ENCODE data around the gene GOLGA8B. TPM values are rescaled to one million over a fixed set of nuclear protein-coding genes. Genes with fewer than 3 reads are reported as not detected.
"Not testable (repeated sequence)": the region's sequence is repeated elsewhere in the genome, so short reads cannot be mapped to it uniquely, and the experiment has no call there.

The GOLGA8B gene
- total RNA-seq, 1 donor from 2014 or later = 4.8 TPM

DNA sequence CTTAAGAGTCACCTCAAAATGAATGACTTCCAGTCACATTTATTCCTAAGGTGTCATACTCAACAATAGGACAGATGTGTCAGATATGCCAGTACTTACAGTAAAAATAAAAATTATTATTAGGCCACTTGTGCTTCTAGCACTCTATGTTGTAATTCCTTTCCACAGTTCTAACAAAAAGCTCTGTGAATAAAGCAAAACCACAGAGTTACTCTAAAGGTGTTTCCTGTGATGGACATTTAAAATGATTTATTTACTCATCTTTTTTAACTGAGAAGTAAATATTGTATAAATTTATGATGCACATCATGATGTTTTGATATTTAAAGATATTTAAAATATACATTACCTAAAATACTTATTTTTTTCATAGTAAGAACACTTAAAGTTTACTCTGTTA, 13.9 kb upstream of the GOLGA8B start:
- no peak for DNase-seq (ENCODE audit: low read depth in 2 of 2)

DNA sequence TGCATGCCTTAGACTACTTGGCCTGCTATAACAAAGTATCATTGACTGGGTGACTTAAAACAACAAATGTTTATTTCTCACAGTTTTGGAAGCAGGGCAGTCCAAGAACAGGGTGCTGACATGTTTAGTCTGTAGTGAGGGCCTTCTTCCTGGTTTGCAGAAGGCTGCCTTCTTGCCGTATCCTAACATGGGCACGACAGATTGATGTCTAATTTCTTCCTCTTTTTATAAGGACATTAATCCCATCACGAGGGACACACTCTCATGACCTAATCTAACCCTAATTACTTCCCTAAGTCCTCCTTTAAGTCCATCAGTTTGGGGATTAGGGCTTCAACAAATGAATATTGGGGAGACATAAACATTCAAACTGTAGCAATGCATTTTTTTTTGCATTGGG, 10.9 kb upstream of the GOLGA8B start:
- DNase-seq (ENCODE audit: low read depth in 2 of 2) = no peak

DNA sequence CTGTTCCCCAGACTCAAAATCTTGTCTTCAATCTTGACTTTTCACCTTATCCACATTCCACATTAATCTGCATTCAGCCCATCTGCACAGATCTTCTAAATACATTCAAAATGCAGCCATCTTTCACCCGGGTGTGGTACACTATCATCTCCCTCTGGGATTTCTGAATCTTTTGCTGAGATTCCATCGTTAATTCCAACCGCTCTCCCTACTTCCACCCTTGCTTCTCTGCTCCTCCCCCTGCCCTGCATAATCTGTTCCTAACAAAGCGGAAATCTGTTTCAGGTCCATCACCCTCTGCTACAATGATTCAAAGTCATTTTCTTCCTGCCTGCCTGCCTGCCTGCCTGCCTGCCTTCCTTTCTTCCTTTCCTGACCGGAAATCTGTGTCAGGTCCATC, 7.9 kb upstream of the GOLGA8B start:
- peak; percentile 18 to 28 for DNase-seq (ENCODE audit: low read depth in 2 of 2)

DNA sequence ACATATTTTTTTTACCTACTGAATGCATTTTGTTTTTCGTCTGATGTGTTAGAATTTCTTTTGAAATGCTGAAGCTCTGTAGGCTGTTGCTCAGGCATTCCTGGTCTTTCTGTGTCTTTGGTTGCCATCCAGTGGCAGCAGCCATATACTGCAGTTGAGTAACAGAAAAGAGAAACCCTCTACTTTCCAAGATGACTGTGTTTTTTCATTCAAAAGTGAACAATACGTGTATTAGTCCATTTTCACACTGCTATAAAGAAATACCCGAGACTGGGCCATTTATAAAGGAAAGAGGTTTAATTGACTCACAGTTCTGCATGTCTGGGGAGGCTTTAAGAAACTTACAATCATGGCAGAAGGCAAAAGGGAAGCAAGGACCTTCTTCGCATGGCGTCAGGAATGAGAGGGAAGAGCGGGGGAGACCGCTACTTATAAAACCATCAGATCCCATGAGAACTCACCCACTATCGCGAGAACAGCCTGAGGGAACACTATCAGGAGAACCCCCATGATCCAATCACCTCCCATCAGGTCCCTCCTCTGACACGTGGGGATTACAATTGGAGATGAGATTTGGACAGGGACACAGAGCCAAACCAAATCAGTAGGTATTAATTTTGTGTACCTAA, 4.7 kb upstream of the GOLGA8B start:
- DNase-seq (ENCODE audit: low read depth in 2 of 2) = peak; percentile 78 to 83

DNA sequence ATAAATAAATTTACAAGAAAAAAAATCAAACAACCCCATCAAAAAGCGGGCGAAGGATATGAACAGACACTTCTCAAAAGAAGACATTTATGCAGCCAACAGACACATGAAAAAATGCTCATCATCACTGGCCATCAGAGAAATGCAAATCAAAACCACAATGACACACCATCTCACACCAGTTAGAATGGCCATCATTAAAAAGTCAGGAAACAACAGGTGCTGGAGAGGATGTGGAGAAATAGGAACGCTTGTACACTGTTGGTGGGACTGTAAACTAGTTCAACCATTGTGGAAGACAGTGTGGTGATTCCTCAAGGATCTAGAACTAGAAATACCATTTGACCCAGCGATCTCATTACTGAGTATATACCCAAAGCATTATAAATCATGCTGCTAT, 2.5 kb upstream of the GOLGA8B start:
- DNase-seq (ENCODE audit: low read depth in 2 of 2) = not testable (repeated sequence)

DNA sequence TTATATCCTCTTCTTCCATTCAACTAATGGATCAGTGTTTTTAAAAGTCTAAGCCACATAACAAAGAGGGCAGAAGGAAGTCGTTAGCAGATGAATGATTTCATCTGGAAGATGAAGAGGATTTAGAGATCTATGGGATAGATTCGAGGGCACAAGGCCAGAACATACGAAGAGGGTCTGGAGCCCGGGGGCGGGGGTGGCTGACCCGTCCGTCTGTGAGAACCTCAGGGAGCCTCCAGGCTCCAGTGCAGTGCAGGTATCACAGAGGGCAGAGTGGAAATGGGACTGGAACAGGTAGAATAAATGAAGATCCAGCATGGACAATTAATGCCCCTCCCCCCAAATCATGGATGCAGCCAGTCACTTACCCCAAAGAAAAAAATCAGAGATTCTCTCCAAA, 1.5 kb upstream of the GOLGA8B start:
- no peak for DNase-seq (ENCODE audit: low read depth in 2 of 2)

DNA sequence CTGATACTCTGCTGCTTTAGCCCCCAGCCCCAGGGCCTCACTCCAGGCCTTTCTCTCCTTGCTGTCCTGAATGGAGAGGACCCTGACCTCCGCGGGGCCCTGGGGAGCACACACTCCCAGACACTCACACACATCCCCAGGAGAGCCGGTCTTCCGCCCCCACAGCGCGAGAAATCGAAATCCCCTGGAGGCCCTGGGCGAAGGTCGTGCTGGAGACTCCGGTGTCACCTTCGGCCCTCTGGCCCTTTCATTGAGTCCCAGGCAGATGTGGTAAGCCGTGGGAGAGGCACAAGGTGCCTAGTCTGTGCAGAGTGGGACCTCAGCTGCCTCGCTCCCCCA, 848 bp upstream of the GOLGA8B start:
- no peak for DNase-seq (ENCODE audit: low read depth in 2 of 2)

DNA sequence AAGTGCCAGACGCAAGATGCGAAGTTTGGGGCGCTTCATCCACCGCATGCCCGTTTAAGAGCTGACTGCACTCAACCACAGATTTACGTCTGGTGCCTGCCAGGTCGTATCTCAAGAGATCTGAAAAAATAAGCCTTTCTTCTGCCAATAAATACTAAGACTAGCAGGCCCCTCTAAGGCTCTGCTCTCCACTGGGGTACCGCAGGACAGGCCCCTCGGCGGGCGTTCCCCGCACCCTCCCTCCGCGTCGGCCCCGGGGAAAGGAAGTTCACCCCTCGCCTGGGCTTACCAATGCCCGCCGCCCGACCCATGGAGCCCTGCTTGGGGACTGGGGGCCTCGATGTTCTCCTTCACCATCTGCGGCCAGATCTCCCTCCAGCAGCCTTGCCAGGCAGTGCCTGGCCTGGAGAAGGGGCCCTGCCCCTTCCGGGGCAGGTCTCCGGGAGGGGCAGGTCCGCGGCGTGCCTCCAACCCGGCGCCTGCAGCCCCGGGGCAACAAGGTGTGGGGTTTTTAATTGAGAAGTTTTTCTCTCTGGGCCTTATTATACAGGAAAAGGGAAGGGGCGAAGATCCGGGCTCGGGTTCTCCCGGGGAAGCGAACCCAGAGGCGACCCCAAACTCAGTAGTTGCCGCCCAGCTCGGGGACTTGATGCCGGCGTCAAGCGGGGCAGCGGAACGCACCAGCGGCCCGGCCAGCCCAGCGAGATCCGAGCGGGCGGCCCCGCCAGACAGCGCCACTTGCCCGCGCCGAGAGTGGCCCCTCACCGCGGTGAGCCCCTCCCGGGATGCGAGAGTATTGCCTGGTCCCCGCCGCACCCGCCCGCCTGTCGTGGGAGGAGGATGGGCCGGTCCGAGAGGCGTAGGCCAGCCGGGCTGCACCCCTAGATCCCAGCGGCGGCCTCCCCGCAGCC, 735 bp downstream of the GOLGA8B start:
- peak; percentile 27 to 35 for DNase-seq (ENCODE audit: low read depth in 2 of 2)

DNA sequence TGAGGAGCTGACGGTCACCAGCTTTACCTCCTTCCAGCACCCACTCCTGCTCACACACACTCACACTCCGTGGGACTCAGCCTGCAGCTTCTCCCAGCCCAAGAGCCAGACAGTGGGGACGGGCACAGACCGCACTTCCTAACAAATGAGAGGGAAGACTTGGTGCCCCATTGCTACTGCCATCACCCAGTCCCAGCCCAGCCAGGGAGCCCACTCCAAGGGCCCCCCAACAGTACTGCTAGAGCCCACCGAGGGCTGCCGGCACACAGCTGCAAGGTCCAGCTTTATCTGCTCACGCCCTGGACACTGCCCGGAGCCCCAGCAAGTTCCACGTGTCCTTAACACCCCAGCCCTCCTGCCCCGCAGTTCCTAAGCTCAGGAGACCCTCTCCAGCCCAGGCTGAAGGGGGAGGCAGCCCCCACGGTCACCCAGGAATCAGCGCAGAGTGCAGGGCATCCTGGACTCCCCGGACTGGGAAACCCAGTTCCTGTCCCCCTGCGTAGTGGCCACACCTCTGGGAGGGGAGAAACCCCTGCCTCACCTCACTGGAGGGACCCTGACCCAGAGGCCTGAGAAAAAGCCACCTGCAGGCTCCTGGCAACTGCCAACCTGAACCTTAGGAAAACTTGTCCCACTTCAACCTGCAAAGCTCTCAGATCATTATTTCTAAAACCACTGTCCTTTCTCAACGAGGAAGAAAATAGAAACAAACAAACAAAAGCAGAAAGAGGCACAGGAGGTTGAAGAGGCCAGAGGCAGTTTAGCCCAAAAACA, 1.6 kb downstream of the GOLGA8B start:
- not testable (repeated sequence) for DNase-seq (ENCODE audit: low read depth in 2 of 2)

DNA sequence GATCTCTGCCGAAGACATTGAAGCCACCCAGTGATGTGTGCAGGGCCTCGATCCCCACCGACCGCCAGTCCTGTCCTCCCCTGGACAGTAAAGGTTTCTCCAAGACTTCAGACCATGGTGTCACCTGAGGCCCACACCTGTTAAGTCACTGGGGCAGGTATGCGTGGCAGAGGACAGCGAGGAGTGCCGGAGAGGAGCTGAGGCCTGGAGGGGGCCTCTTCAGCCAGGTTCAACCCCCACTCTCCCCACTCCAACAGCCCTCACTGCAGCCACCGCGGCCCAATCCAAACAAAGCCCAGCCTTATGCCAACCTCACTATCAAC, 2.4 kb downstream of the GOLGA8B start:
- DNase-seq (ENCODE audit: low read depth in 2 of 2) = no peak

DNA sequence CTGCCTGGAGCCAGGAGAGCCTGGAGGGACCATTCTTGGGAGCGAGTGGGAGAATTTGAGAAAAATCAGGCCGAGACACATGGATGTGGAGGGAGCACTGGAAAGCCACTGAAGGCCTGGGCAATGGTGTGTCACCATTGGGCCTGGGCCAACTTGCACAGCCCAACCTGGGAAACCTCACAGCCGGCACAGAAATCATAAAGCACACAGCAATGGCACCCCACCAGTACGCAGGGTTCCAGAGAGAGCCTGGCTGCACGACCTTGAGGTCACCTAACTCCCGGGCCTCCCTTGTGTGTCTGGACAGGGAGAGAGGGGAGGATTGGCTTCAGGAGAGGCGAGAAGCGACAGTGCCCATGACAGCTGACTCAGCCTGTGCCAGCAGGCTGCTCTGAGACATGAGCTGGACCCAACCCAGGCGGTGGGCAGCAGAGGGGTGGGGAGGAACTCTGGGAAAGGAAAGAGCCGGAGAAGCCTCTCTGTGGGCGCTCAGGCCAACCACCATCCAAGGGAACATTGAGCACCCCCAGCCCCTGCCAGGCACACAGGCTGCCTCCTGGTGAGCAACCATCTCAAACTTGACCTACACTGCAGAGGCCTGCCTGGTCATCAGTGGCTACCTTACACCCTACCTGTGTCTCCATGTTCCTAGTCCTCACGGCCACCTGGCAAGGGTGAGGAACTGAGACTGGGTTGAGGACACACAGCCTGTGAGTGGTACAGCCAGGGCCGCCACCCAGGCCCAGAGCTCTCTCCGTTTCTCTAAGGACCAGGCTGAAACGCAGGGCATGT, 3.0 kb downstream of the GOLGA8B start:
- not testable (repeated sequence) for DNase-seq (ENCODE audit: low read depth in 2 of 2)

DNA sequence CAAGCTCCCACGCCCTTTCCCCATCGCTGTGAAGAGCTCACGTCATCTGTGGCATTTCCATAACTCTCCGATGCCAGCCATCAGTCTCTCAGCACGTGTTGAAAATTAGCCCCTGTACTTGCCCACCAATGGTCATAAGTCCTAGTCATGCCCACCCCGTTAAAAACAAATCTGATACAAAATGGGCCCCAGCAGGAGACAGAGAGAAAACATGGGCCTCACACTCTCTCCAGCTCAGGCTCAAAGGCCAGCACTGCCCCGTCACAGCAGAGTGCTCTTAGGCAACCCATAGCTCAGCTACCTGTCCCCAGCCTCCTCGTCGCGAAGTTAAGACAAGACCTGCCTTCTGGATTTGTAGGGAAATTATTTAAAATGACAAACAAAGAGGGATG, 5.2 kb downstream of the GOLGA8B start:
- DNase-seq (ENCODE audit: low read depth in 2 of 2) = no peak

DNA sequence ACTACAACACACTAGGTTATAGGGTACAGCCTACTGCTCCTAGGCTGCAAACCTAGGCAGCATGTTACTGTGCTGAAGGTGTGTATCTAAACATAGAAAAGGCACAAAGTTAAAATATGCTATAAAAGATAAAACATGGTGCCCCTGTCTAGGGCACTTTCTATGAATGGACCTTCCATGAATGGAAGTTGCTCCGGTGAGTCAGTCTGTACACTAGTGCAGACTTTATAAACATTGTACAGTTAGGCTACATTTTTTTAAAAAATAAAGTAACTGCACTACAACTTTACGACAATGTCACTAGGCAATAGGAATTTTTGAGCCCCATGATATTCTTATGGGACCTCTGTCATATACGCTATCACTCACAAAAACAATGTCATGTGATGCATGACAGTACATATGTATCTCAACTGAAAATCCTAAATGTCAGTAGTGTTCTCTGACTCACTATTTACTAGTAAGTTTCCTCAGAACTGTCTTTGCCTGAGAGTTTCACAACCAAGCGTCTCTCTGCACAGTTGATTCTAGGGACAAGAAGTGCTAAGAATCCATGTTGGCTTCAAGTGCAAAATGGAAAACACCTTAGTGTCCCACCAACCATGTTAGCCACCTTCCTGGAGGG, 5.7 kb downstream of the GOLGA8B start:
- DNase-seq (ENCODE audit: low read depth in 2 of 2) = not testable (repeated sequence)

DNA sequence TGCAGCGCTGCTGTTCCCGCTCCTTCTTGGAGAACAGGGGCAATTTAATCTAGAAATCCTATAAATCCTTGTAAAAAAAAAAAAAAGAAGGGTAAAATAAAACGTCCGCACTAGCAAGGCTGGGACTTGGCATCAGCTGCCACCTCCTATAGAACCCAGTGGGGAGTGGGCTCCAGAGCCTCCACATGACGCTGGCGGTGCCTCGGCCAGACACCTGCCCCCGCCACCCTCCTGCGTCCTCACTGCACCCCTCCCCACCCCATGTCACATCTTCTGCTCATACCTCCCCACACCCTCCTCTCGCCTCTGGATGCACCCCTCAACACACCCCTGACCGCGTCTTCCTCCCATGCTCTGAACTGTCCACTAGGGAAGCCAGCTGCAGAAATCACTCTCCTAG, 8.4 kb downstream of the GOLGA8B start:
- not testable (repeated sequence) for DNase-seq (ENCODE audit: low read depth in 2 of 2)

DNA sequence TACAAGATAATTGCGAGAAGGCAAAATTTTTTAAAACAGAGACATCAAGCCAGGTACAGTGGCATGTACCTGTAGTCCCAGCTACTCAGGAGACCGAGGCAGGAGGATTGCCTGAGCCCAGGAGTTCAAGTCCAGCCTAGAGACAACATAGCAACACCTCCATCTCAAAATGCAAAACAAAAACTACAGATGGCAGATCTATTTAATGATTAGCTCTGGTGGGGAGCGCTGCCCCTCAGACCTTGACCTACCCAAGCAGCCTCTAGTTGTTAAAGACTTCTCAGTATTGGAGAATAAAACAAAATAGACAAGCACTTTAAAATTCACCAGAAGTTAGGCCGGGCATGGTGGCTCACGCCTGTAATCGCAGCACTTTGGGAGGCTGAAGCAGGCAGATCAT, 10.5 kb downstream of the GOLGA8B start:
- DNase-seq (ENCODE audit: low read depth in 2 of 2) = not testable (repeated sequence)

DNA sequence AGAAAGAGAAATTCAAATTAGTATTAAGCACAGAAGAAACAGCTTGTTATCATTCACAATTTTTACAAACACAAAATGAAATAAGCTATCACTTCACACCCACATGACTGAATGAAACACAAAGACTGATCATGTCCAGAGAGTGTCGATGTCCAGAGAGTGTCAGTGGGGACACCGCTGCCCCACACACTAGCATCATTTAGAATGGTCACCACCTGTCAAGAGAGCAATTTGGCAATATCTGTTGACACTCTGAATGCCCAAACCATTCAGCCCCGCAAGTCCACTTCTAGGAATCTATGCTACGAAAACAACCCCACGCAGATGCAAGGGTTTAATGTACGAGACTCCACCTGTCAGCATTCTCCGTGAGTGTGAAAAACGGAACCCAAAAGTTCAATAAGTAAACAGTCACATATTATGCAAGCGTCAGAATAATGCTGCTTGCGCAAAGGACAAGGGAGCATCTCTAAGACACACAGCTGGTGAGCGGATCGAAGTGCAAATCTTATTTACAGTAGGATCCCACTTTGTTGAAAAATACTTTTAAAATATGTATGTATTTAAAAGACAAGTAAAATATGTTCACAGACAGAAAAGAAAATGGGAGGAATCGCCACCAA, 11.3 kb downstream of the GOLGA8B start:
- not testable (repeated sequence) for DNase-seq (ENCODE audit: low read depth in 2 of 2)

DNA sequence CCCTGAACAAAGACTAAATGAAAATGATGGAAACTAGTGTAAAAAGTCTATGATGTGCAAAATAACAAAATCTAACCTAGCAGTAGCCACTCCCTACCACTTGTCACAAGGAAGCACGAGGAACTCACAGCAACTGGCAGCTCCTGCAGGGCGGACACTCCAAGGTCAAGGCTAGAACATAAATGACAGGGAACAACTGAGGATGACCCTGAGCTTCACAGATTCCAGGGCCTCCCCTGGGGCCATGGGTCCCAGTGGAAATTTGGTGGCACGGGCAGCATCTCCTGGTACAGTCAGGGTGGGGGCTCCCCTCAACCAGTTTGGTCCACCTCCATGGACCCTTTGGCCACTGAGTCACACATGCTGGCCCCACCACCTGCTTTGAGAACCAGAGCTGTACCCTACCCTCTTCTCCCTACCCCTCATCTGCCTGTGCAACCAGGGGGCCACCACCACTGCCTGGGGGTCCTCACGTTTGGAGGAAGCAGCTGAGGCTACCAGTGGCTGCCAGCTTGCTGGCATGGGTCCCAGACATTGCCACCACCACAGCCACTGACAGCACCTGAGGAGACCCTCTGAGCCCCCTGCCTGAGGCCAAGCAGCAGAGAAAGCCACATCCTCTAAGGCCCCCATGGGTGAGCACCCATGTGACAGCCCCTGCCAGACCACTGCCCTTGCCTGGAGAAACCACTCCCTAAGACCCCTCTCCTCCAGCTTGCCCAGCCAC, 13.6 kb downstream of the GOLGA8B start:
- not testable (repeated sequence) for DNase-seq (ENCODE audit: low read depth in 2 of 2)

DNA sequence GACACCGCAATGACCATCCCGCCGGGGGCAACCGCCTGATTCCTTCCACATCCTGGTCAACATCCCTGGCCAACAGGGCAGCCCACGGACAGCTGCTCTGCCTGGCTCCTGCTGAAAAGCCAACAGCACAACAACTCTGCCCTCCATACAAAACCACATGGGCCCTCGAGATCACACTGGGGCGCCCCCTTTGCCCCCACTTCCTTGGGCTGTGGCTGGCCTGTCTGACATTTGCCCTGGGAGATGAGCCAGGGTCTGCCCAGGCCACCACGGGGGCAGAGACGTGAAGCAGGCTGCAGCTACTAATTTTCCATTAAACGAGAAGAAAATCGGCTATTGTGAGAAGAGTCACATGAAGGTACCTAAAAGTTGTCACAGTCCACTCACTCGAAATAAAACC, 16.3 kb downstream of the GOLGA8B start:
- DNase-seq (ENCODE audit: low read depth in 2 of 2) = not testable (repeated sequence)

DNA sequence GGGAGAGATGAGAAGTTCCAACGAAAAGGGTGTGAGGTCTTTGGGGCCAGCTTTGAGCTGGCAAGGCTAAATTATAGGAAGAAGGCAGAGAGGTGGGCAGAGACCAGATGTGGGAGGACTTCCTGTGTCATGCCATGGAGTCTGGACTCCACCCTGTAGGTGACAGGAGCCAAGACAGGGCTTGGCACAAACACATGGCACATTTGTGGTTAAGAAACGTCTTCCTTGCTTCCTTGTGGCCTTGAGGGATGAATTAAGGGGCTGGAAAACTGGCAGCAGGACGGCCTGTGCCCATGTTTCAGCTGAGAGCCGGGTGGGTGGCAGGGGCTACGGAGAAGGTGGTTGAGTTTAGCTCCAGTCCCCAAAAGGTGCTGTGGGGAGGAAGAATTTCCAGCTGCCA, 18.7 kb downstream of the GOLGA8B start:
- not testable (repeated sequence) for DNase-seq (ENCODE audit: low read depth in 2 of 2)

DNA sequence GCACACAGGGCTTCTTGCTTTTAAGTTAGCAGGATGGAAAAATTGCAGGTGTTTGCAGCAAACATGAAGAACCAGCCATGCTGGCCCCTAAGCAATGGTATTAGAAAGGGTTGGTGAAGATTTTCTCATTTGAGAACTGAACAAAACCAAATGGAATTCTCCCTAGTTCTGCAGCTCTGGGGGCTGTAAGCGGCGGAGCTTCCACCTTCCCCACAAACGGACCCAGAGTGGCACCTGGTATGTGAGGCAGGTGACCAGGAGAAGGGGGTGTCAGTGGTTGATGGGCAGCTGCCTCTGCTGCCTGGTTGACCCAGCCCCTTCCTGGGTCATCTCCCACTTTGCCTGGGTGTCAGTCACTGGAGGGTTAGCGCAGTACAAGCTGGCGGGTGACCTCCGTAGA, 22.6 kb downstream of the GOLGA8B start:
- not testable (repeated sequence) for DNase-seq (ENCODE audit: low read depth in 2 of 2)
